Measurements from ENCODE around the gene BATF2. TPM values are rescaled to one million over a fixed set of nuclear protein-coding genes. Genes with fewer than 3 reads are reported as not detected.

The BATF2 gene
- polyA plus RNA-seq, 2 of the 4 experiments (the other 2 are of a cell fraction): 0.21 to 0.67 TPM

GRCh38 chr11:65040520-65040846 lies 43.7 kb upstream of the BATF2 start:
- ChIA-PET POLR2A (interaction anchor here (1.1 to 1.4 kb wide), 2 partner anchors 13 to 29 kb away, joined by 3 to 4 read pairs; partner anchors contain the start of gene SNX15), CTCF (interaction anchor here (0.9 to 2.1 kb wide), 7 partner anchors 13 to 238 kb away, joined by 3 to 7 read pairs (median 3); partner anchors contain the start of genes ARL2, MAP4K2, SNX15 and TM7SF2)
- no peak for FAIRE-seq
- no peak for ATAC-seq
- Histone ChIP-seq H3K4me2 (peak overlapping the region; percentile 80), H3K27ac (peak overlapping the region; percentile 91 to 92), H3K4me3 (peak overlapping the region; percentile 84), H3K4me1 (peaks cover 25% of the 10 kb centered on the region), H3K9me3 (no peaks in the 10 kb centered on the region)
- no peak for DNase-seq (ENCODE audit: low read depth in 1 of 2, low spot score in 1 of 2)
- 24% methylated on average over 7 of the region's 7 CpGs for WGBS (ENCODE audit: missing lambda C conversion rate)
- TF ChIP-seq CBX2 (IDR thresholded peaks at IDR 0.05; ENCODE audit: borderline replicate concordance, low read depth): no peak
- no peak for TF ChIP-seq NFE2L2 (conservative IDR thresholded peaks at IDR 0.05; ENCODE audit: low read length)
- no peak for TF ChIP-seq HOXA7 (CRISPR knock-in tag; IDR thresholded peaks at IDR 0.05)
- TF ChIP-seq HOXB5 (CRISPR knock-in tag; IDR thresholded peaks at IDR 0.05): no peak
- TF ChIP-seq FOSB (CRISPR knock-in tag; IDR thresholded peaks at IDR 0.05): no peak
- TF ChIP-seq HOXB13 (CRISPR knock-in tag; IDR thresholded peaks at IDR 0.05; ENCODE audit: low read depth): no peak
- no peak for TF ChIP-seq MYC (IDR thresholded peaks at IDR 0.05; ENCODE audit: borderline replicate concordance, low read length)
- no peak for TF ChIP-seq ZC3H11A (IDR thresholded peaks at IDR 0.05)
- TF ChIP-seq HEYL (CRISPR knock-in tag; IDR thresholded peaks at IDR 0.05): no peak
- TF ChIP-seq ESRRA (IDR thresholded peaks at IDR 0.05; ENCODE audit: borderline replicate concordance, low read length): no peak
- TF ChIP-seq ELK1 (IDR thresholded peaks at IDR 0.05; ENCODE audit: low read depth, low read length): no peak
- no peak for TF ChIP-seq PHF8 (IDR thresholded peaks at IDR 0.05; ENCODE audit: borderline replicate concordance, low read depth)
- no peak for TF ChIP-seq TP53 (CRISPR knock-in tag; IDR thresholded peaks at IDR 0.05)
- no peak for TF ChIP-seq CHD4 (IDR thresholded peaks at IDR 0.05; ENCODE audit: borderline replicate concordance)
- no peak for TF ChIP-seq CEBPB (IDR thresholded peaks at IDR 0.05)
- TF ChIP-seq POLR2AphosphoS2 (conservative IDR thresholded peaks at IDR 0.05; ENCODE audit: low read length): no peak
- no peak for TF ChIP-seq GATA3 (IDR thresholded peaks at IDR 0.05; ENCODE audit: borderline replicate concordance)
- TF ChIP-seq E2F6 (IDR thresholded peaks at IDR 0.05; ENCODE audit: borderline replicate concordance, low read depth): no peak
- TF ChIP-seq RARB (CRISPR knock-in tag; IDR thresholded peaks at IDR 0.05): no peak
- no peak for TF ChIP-seq RNF2 (IDR thresholded peaks at IDR 0.05; ENCODE audit: borderline replicate concordance, low read depth)

GRCh38 chr11:65036931-65037330 lies 40.2 kb upstream of the BATF2 start:
- CTCF ChIA-PET: interaction anchor here (0.6 to 8.6 kb wide), 6 partner anchors 17 to 278 kb away, joined by 3 to 60 read pairs (median 4); partner anchors contain the start of gene ARL2
- Histone ChIP-seq H3K4me1 (peaks cover 6% of the 10 kb centered on the region; the same call in 2 of the 3 replicates), H3K4me3 (no peak overlapping the region), H3K9me3 (no peaks in the 10 kb centered on the region), H3K27ac (no peak overlapping the region), H3K4me2 (no peak overlapping the region)
- ATAC-seq (no peak), DNase-seq (ENCODE audit: low read depth in 1 of 2, low spot score in 1 of 2) (no peak), FAIRE-seq (no peak)
- 88% methylated on average over 6 of the region's 6 CpGs for WGBS (ENCODE audit: missing lambda C conversion rate)
- POLR2A ChIA-PET: interaction anchor here (0.6 kb wide), 1 partner anchor 13 kb away, joined by 8 read pairs; no protein-coding TSS in a partner anchor
- no peak for TF ChIP-seq EHF (CRISPR knock-in tag; IDR thresholded peaks at IDR 0.05)
- no peak for TF ChIP-seq HOXA7 (CRISPR knock-in tag; IDR thresholded peaks at IDR 0.05)
- TF ChIP-seq ESRRA (IDR thresholded peaks at IDR 0.05; ENCODE audit: borderline replicate concordance, low read length): no peak
- no peak for TF ChIP-seq SMC3 (IDR thresholded peaks at IDR 0.05)
- no peak for TF ChIP-seq MYC (IDR thresholded peaks at IDR 0.05; ENCODE audit: borderline replicate concordance, low read length)
- TF ChIP-seq FOSL2 (IDR thresholded peaks at IDR 0.05): no peak
- no peak for TF ChIP-seq FOSL2 (CRISPR knock-in tag; IDR thresholded peaks at IDR 0.05)
- TF ChIP-seq MAFK (IDR thresholded peaks at IDR 0.05; ENCODE audit: partially characterized antibody): no peak

Data from A549 (cell line).